Effector memory CD8-positive, alpha-beta T cell (primary cell): ENCODE data around the gene ZNG1B.
"Not testable (repeated sequence)": the region's sequence is repeated elsewhere in the genome, so short reads cannot be mapped to it uniquely, and the experiment has no call there.

Experiments
- ATAC-seq: fragments of 150-1000 bp; cut with Tn5 transposase; replicated peaks from 2 replicates; pipeline ENCODE4 v1.10.0; 2021; ENCODE audit warnings: mild to moderate bottlenecking, moderate library complexity
- DNase-seq, 3 experiments: peaks; one replicate each; pipeline ENCODE4 v3.0.0; 2021
- H3K27ac Mint-ChIP-seq, 2 donors: one replicate each; pipeline ENCODE4 v1.8.0; 2022; ENCODE audit warnings: mild to moderate bottlenecking in 2 of 2, mixed read lengths in 2 of 2, moderate library complexity in 2 of 2
- H3K27me3 Mint-ChIP-seq, 2 donors: one replicate each; pipeline ENCODE4 v1.8.0; 2022; ENCODE audit warnings: mixed read lengths in 2 of 2
- H3K36me3 Mint-ChIP-seq: one replicate; pipeline ENCODE4 v1.8.0; 2022; ENCODE audit warnings: mild to moderate bottlenecking, moderate library complexity, mixed read lengths; ENCODE audit not compliant: insufficient read depth
- H3K4me1 Mint-ChIP-seq, 2 donors: one replicate each; pipeline ENCODE4 v1.8.0; 2022; ENCODE audit warnings: low read depth in 2 of 2, mixed read lengths in 2 of 2
- H3K4me3 Mint-ChIP-seq, 2 donors: one replicate each; pipeline ENCODE4 v1.8.0; 2022; ENCODE audit warnings: mild to moderate bottlenecking in 2 of 2, mixed read lengths in 2 of 2, moderate library complexity in 2 of 2
- H3K9me3 Mint-ChIP-seq, 2 donors: one replicate each; pipeline ENCODE4 v1.8.0; 2022; ENCODE audit warnings: mixed read lengths in 2 of 2

Gene ZNG1B

DNA sequence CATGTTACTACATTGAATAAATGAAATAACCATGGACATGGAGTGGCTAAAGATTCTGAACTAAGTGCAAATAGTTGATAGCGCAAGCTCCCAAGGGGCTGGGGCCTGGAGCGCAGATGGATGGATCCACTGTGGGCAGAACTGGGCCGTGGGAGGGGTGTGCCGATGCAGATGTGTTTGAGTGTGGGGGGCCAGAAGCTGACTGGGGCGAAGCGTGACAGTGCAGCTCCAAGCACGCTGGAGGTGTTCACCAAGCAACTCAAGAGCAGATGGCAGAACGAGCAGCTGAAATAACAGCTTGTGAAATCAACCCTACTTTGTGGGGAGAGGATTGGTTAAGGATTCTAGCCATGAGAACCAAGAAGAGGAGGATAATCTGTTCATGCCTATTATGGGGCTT is 78.0 kb downstream of the ZNG1B start:
- ATAC-seq, DNase-seq, H3K9me3 Mint-ChIP-seq, H3K36me3 Mint-ChIP-seq, H3K27me3 Mint-ChIP-seq, H3K4me1 Mint-ChIP-seq, H3K4me3 Mint-ChIP-seq, H3K27ac Mint-ChIP-seq: not testable (repeated sequence)

DNA sequence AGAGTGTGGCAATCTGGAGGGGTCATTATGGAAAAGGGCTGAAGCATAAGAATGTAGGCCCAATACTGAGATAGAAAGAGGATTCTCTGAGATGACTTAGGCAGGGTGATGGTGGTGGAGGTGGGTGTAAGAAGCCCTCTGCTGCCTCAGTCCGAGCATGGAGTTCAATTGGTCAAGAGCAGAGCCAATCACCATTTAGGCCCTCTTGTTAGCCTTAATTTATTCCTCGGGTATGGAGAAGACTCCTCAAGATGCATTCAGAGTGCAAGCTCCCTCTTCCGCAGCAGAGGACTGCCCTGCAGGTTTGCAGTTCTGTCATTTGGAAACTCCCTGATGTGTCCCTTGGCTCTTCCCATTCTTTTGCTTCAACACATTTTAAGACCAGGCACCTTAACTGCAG is 78.5 kb downstream of the ZNG1B start:
- H3K9me3 Mint-ChIP-seq = not testable (repeated sequence)

DNA sequence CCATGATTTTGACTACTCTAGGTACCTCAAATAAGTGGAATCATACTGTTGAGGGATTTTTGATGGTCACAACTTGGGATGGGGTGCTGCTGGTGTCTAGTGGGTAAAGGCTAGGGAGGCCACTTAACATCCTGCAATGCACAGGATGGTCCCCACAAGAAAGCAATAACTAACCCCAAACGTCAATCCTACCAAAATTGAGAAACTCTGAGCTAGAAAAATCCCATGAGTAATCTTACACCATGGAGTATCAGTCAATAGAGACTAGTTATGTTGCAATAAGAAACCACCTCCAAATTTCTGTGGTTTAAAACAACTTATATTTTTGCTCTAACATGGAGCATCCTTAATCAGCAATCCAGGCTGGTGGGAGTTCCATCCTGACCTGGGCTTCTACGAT is 79.5 kb downstream of the ZNG1B start:
- H3K4me1 Mint-ChIP-seq, ATAC-seq, H3K4me3 Mint-ChIP-seq, H3K36me3 Mint-ChIP-seq, H3K27me3 Mint-ChIP-seq, H3K9me3 Mint-ChIP-seq, H3K27ac Mint-ChIP-seq, DNase-seq: not testable (repeated sequence)

More for the DNA sequence above, 78.5 kb downstream of the ZNG1B start:
- H3K27me3 Mint-ChIP-seq, H3K4me3 Mint-ChIP-seq, H3K4me1 Mint-ChIP-seq, ATAC-seq, H3K36me3 Mint-ChIP-seq, H3K27ac Mint-ChIP-seq, DNase-seq: not testable (repeated sequence)

DNA sequence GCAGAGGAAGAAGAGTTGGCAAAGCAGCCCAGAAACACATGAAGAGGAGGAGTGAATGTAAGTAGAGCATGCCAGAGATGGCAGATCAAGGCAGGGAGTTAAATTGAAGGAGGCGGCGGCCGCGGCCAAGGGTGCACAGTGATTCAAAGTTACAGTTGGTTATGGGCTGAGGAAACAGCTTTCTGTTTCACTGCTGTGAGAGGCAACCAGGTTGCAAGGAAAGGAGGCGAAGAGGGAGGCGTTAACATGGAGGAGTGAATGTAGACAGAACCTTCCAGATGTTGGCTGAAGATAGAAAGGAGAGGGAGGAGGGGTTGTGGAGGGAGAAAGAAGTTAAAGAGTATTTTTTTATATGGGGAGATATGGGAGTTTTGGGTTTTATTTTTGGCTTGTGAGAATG is 83.3 kb downstream of the ZNG1B start:
- not testable (repeated sequence) for H3K36me3 Mint-ChIP-seq, H3K9me3 Mint-ChIP-seq, DNase-seq, ATAC-seq, H3K27me3 Mint-ChIP-seq, H3K4me3 Mint-ChIP-seq, H3K27ac Mint-ChIP-seq, H3K4me1 Mint-ChIP-seq

DNA sequence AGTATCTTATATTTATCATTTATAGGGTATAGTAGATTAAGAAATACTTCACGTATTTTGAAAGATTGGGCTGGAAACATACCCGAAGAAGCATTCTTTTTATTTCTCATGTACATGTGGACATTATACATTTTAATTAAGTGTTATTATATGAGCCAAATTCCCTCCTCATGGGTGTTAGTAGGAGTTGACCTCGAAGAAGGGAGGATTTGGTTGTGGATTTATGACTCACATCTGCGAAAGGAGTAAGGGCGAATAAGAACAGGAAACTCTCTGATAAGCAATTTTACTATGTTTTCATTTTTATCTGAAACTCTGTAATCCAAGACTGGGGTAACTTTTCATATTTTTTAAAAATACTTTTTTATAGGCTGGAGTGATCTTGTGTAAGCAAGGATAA is 84.0 kb downstream of the ZNG1B start:
- H3K4me1 Mint-ChIP-seq, H3K36me3 Mint-ChIP-seq, H3K4me3 Mint-ChIP-seq, H3K27ac Mint-ChIP-seq, DNase-seq, H3K9me3 Mint-ChIP-seq, ATAC-seq, H3K27me3 Mint-ChIP-seq: not testable (repeated sequence)

DNA sequence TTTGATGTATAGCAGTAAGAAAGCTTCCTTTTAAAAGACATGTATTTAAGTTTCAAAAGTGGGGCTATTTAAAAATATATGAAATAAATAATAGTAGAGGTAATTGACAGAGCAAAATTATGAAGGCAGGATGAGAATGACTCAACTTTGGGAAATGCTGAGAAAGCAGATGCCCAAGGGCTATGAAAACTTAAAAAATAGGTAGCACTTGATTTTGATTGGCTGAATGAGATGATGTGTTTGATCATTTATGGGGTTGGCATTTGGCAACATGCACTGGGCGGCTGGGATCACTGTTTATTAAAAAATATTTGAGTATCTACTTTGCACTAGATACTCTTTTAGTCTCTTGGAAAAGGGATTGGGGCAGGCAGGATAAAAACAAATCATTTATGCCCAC is 87.5 kb downstream of the ZNG1B start:
- H3K4me1 Mint-ChIP-seq, ATAC-seq, H3K4me3 Mint-ChIP-seq, H3K27me3 Mint-ChIP-seq, H3K27ac Mint-ChIP-seq, H3K9me3 Mint-ChIP-seq, H3K36me3 Mint-ChIP-seq, DNase-seq: not testable (repeated sequence)

DNA sequence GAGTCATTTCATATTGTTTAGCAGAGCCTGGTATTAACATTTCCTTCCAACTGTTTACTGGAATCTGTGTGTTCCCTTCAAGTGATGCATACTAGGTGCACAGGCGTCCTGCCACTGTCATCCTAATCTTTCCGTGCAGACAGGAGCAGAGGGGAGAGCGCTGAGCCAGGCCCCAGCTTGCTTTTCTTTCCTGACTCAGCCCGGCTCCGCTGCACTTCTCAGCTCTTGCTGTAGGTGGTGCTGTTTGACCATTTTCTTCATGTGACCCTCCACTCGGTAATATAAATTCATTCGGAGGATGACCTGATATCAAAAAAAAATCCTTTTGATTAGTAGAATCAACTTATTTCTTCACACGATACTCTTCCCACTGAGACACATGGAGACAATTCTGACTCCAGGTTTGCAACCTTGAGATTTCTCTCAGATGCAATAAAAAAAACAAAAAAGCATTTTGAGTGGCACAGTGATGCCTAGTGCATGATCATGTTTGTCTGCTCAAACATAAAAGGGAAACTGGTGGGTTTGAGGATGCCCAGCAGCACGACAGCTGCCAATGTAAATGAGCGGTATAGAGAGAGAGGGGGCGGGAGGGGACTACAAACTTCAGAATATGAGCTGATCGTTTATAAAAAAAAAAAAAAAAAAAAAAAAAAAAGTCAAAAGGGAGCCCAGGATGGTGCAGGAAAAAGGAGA is 90.0 kb downstream of the ZNG1B start:
- H3K4me1 Mint-ChIP-seq, H3K9me3 Mint-ChIP-seq, H3K27ac Mint-ChIP-seq, H3K4me3 Mint-ChIP-seq, H3K27me3 Mint-ChIP-seq, H3K36me3 Mint-ChIP-seq: not testable (repeated sequence)
- ATAC-seq (peak; percentile 94), DNase-seq (peak in 1 of 3 experiments; percentile 7)

DNA sequence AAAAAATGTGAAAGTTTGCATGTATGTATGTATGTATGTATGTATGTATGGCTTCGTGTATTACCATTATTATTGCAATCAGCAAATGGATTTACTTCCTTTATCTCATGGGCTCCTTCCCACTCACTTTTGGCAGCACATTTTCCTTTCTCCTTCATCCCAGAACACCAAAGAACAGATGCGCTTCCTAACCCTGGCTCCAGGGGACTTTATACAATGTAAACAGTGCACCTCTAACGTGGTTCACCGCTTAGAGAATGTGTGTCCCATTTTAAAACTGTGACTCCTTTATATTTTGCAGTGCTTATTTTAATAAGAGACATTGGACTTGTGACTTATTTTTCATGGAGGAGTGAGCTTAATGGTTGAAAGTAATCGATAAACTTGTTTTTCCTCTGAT is 90.6 kb downstream of the ZNG1B start:
- H3K36me3 Mint-ChIP-seq, H3K4me3 Mint-ChIP-seq, ATAC-seq, H3K27me3 Mint-ChIP-seq, H3K9me3 Mint-ChIP-seq, H3K27ac Mint-ChIP-seq, H3K4me1 Mint-ChIP-seq, DNase-seq: not testable (repeated sequence)

DNA sequence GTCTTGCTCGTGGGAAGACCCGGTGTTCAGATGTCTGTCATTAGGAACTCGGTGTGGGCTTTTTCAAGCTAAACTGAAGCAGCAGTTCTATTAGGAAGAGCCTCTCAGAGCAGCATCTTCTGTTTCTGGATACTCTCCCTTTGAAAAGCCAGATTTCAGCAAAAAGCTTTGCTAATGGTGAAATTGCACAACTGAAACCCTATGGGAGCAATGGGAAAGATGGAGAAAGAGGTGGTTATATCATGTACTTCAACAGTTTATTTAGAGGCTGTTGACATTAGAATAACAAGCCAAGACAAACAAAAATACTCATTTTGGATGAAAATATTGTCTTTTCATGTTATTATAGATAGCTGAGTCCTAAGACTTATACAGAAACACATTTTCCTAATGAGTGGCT is 91.4 kb downstream of the ZNG1B start:
- not testable (repeated sequence) for H3K27me3 Mint-ChIP-seq, ATAC-seq, H3K4me3 Mint-ChIP-seq, H3K36me3 Mint-ChIP-seq, H3K27ac Mint-ChIP-seq, H3K9me3 Mint-ChIP-seq, H3K4me1 Mint-ChIP-seq, DNase-seq

DNA sequence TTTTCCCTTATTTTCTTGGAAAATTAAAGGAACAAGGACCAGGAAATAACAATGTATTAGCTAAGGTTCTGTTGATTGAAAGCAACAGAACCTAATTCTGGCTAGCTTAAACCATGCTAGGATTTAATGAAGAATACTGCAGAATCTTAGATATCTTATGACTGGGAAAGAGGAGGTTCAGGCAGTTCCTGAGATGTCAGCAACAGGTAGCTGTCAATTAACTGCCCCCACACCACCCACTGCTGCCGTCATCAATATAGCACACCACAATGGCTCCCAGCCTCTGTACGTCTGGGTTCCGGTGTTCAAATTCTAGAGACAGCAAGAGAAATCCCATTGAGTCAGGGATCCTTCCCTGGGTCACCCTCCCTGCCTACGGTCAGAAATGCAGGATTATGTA is 95.5 kb downstream of the ZNG1B start:
- ATAC-seq, H3K9me3 Mint-ChIP-seq, H3K4me3 Mint-ChIP-seq, H3K27me3 Mint-ChIP-seq, H3K4me1 Mint-ChIP-seq, H3K27ac Mint-ChIP-seq, H3K36me3 Mint-ChIP-seq, DNase-seq: not testable (repeated sequence)

DNA sequence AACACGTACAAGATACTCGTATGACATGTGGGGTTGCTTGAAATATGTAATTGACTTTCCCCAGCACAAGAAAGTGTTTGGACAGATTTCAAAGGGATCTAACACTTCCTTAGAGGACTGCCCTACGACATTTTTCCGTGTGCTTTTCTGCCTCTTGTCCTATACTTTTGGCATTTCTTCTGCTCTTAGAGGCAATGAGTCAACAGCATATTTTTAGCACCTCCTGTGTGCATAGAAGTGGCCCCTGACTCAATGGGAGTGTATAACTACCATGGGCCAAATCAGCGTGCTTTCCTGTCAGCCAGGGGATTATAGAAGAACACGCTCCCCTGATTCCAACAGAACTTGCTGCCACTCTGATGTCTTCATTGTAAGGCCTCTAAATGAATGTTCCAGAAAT is 99.1 kb downstream of the ZNG1B start:
- ATAC-seq, DNase-seq, H3K4me3 Mint-ChIP-seq, H3K4me1 Mint-ChIP-seq, H3K9me3 Mint-ChIP-seq, H3K27ac Mint-ChIP-seq, H3K36me3 Mint-ChIP-seq, H3K27me3 Mint-ChIP-seq: not testable (repeated sequence)

DNA sequence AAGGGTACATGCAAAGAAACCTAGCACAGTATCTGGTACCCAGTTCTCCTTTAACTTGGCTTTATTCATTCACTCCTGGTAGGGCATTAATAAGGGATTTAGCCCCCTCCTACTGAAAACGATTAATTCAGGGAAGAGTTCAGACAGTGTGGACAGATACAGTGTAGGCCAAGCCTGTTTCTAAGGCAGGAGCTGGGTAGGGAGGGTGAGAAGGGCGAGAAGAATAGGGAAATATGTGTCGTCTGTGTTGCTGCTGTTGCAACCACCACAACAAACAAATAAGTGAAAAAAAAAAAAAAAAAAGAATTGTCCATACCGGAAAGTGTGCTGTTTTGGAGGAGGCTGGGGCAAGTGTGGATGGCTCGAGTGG is 103.3 kb downstream of the ZNG1B start:
- DNase-seq, H3K36me3 Mint-ChIP-seq, H3K27me3 Mint-ChIP-seq, H3K9me3 Mint-ChIP-seq, H3K4me1 Mint-ChIP-seq: not testable (repeated sequence)
- Mint-ChIP-seq H3K4me3 (peak overlapping the region; percentile 70 to 80), H3K27ac (peak overlapping the region; percentile 44 to 64)
- peak; percentile 30 for ATAC-seq

DNA sequence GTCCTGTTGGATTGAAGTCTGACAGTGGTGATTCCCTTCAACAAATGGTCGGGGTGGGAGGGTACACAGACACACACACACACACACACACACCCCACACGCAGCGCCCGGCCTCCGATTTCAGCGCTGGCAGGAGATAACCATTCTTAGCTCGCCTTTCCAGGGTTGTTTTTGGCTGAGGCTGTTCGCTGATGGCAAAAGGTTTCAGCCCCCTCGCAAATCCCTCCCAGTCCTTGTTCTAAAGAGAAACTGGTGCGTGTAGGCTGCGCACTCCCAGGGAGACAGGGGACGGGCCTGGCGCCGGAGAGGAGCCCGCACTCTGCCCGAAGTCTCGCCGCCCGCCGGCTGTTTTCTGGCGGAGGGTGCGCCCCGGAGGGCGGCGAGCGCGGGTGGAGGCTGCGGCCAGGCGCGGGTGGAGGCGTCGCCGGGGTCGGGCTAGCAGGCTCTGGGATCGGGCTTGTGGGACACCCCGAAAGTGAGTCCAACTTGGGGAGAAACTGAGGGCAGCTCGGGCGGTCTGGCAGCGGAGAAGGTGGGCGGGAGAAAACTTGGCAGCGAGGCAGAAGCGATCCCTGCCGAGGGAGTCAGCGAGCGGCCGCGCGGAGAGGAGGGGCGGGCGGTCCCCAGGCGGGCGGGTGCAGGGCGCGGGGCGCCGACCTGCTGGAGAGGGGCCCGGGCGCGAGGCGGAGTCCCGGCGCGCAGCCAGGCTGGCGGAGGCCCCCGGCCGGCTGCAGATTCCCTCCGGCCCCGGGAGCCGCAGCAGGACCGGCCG is 103.9 kb downstream of the ZNG1B start:
- DNase-seq (peak; percentile 10 to 21 (median 19)), ATAC-seq (peak; percentile 74)
- not testable (repeated sequence) for H3K9me3 Mint-ChIP-seq, H3K27me3 Mint-ChIP-seq, H3K36me3 Mint-ChIP-seq, H3K4me1 Mint-ChIP-seq
- Mint-ChIP-seq H3K4me3 (peak overlapping the region; percentile 70 to 80), H3K27ac (peak overlapping the region; percentile 44 to 64)

DNA sequence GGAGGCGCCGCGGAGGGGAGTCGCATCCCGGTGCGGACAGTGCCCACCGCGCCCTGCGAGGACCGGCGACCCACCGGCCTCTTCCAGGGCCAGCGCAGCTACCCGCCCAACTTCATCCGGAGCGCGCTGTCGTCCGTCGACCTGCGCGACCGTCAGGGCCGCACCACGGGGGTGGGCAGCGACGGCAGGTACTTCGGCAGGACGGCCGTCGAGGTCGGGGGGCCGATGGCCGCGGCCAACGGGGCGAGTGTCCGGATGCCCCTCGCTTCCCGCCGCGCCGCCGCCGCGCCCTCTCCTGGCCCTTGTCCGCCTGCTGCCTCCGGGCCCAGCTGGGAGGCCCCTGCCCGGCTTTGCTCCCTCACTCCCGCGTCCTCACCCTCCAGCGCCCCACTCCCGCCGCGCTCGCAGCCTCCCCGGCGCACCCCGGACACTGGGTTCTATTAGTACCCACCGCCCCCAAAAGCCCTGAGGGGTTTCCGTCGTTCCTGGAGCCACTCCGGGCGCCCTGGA is 104.5 kb downstream of the ZNG1B start:
- not testable (repeated sequence) for H3K36me3 Mint-ChIP-seq, DNase-seq, H3K9me3 Mint-ChIP-seq, H3K4me1 Mint-ChIP-seq, H3K27me3 Mint-ChIP-seq, H3K27ac Mint-ChIP-seq
- ATAC-seq = peak; percentile 31
- H3K4me3 Mint-ChIP-seq = peak overlapping the region; percentile 81 to 84
